Endothelial cell of umbilical vein (primary cell): ENCODE measurements around the gene LATS2.

Experiments used
- EZH2 ChIP-seq: IDR thresholded peaks from 2 replicates; pipeline ENCODE4 v1.6.1; 2012; ENCODE audit warnings: borderline replicate concordance, low read depth, mild to moderate bottlenecking, moderate library complexity, low read length, inconsistent platforms; ENCODE audit not compliant: severe bottlenecking
- FOS ChIP-seq: IDR thresholded peaks from 2 replicates; pipeline ENCODE4 v1.6.1; 2011; ENCODE audit warnings: mild to moderate bottlenecking, low read length, moderate library complexity, borderline replicate concordance; ENCODE audit not compliant: insufficient read depth
- JUN ChIP-seq: IDR thresholded peaks from 2 replicates; pipeline ENCODE4 v1.6.1; 2011; ENCODE audit warnings: borderline replicate concordance, low read depth; ENCODE audit not compliant: insufficient read length, insufficient read depth
- MYC ChIP-seq: IDR thresholded peaks from one replicate; pipeline ENCODE4 v1.6.1; 2011; ENCODE audit warnings: mild to moderate bottlenecking, low read depth, low read length
- POLR2A ChIP-seq: IDR thresholded peaks from 2 replicates; pipeline ENCODE4 v1.6.1; 2012; ENCODE audit warnings: low read depth, mild to moderate bottlenecking, control low read depth, low read length
- TF ChIP-seq, protein P1 (sequence below), 2 donors: IDR thresholded peaks; 1 replicate in 1 of 2; 2 replicates in 1 of 2; pipeline ENCODE4 v1.5.1; 2011; ENCODE audit warnings: low read length in 2 of 2, mild to moderate bottlenecking in 2 of 2, moderate library complexity in 2 of 2, control low read depth in 1 of 2, inconsistent platforms in 1 of 2, low read depth in 1 of 2; ENCODE audit not compliant: insufficient read depth in 1 of 2; ENCODE audit errors: extremely low read depth in 1 of 2
- TF ChIP-seq, protein P2 (sequence below): IDR thresholded peaks from 2 replicates; pipeline ENCODE4 v1.6.1; 2011; ENCODE audit not compliant: insufficient read depth, insufficient read length

DNA sequence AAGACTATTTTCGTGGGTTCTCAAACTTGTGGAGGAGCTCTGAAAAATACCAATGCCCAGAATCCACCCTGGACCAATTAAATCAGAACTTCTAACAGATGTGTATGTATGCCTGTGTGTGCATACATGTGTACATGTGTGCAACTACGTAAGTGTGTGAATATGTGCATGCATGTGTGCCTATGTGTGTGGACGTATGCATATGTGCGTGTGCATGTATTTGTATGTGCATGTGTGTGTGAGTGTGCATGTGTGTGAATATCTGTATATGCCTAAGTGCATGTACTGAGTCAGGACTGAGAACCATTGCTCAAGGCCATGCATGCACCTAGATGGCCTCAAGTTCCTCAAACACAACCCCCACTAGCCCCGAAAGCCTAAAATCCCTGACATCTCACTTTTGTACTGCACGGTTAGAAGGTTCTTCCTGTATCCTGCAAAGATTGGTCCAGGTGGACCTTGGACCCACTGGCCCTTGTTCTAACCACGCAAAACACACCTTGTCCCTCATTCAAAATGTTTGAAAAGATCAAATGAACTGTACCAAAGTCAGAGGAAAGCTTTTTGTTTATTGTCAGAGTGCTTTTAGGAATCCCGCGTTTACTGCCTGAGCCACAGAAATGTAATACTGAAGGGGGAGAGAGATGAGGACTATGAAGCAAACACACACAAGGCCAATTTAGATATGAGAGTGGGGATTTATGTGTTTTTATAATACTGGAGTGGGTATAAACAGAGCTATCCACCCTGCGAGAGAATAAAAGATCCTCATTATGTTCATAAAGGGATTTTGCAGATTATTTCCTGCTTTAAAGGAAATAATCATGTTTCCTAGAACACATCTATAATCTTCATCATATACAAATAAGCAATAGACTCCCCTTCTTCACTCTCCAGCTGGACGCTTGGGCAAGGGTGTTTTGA is 39.1 kb downstream of the LATS2 start:
- TF ChIP-seq, protein P1, sequence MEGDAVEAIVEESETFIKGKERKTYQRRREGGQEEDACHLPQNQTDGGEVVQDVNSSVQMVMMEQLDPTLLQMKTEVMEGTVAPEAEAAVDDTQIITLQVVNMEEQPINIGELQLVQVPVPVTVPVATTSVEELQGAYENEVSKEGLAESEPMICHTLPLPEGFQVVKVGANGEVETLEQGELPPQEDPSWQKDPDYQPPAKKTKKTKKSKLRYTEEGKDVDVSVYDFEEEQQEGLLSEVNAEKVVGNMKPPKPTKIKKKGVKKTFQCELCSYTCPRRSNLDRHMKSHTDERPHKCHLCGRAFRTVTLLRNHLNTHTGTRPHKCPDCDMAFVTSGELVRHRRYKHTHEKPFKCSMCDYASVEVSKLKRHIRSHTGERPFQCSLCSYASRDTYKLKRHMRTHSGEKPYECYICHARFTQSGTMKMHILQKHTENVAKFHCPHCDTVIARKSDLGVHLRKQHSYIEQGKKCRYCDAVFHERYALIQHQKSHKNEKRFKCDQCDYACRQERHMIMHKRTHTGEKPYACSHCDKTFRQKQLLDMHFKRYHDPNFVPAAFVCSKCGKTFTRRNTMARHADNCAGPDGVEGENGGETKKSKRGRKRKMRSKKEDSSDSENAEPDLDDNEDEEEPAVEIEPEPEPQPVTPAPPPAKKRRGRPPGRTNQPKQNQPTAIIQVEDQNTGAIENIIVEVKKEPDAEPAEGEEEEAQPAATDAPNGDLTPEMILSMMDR (IDR thresholded peaks at IDR 0.05; ENCODE audit: extremely low read depth in 1 of 2, insufficient read depth in 1 of 2, low read depth in 1 of 2, low read length in 2 of 2), result no peak
- TF ChIP-seq POLR2A (no peak), EZH2 (no peak), JUN (no peak), MYC (no peak), FOS (no peak)
- TF ChIP-seq, protein P2, sequence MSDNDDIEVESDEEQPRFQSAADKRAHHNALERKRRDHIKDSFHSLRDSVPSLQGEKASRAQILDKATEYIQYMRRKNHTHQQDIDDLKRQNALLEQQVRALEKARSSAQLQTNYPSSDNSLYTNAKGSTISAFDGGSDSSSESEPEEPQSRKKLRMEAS, result no peak
